Measurements from ENCODE around the gene PDE3B. TPM values are rescaled to one million over a fixed set of nuclear protein-coding genes. Genes with fewer than 3 reads are reported as not detected.

PDE3B gene
- total and polyA plus RNA-seq, 9 donors = 1.2 to 2.9 (median 2.2) TPM

GRCh38 chr11:14906993-14907392 lies 263.4 kb downstream of the PDE3B start:
- H3K9me3 ChIP-seq (replicated peaks; ENCODE audit: control insufficient read depth, low read depth, low read length) = no peaks in the 10 kb centered on the region
- no peak for DNase-seq
- no peak overlapping the region for H3K27ac ChIP-seq (ENCODE audit: low read length)
- no peak overlapping the region for H3K4me3 ChIP-seq (ENCODE audit: low read length)
- H3K4me1 ChIP-seq (ENCODE audit: control insufficient read depth, insufficient read depth, low read length) = peaks cover 9% of the 10 kb centered on the region
- 86% methylated on average over 6 of the region's 6 CpGs for WGBS (ENCODE audit: insufficient coverage)
- no peaks in the 10 kb centered on the region for H3K36me3 ChIP-seq (ENCODE audit: control insufficient read depth, insufficient read depth, low read length)
- H3K27me3 ChIP-seq (ENCODE audit: control insufficient read depth, insufficient read depth, low read length) = peaks cover 26% of the 10 kb centered on the region

GRCh38 chr11:14907411-14908213 lies 264.0 kb downstream of the PDE3B start:
- H3K9me3 ChIP-seq (replicated peaks; ENCODE audit: control insufficient read depth, low read depth, low read length) = no peaks in the 10 kb centered on the region
- peaks cover 26% of the 10 kb centered on the region for H3K27me3 ChIP-seq (ENCODE audit: control insufficient read depth, insufficient read depth, low read length)
- no peak overlapping the region for H3K27ac ChIP-seq (ENCODE audit: low read length)
- peak; percentile 44 for DNase-seq
- WGBS (ENCODE audit: insufficient coverage) = 50% methylated on average over 8 of the region's 13 CpGs
- H3K4me1 ChIP-seq (ENCODE audit: control insufficient read depth, insufficient read depth, low read length) = peaks cover 9% of the 10 kb centered on the region
- H3K4me3 ChIP-seq (ENCODE audit: low read length) = no peak overlapping the region
- no peaks in the 10 kb centered on the region for H3K36me3 ChIP-seq (ENCODE audit: control insufficient read depth, insufficient read depth, low read length)

- Histone ChIP-seq H3K27ac (ENCODE audit: low read length) (no peak overlapping the region), H3K4me1 (ENCODE audit: control insufficient read depth, insufficient read depth, low read length) (peaks cover 9% of the 10 kb centered on the region), H3K27me3 (ENCODE audit: control insufficient read depth, insufficient read depth, low read length) (peaks cover 26% of the 10 kb centered on the region), H3K9me3 (replicated peaks; ENCODE audit: control insufficient read depth, low read depth, low read length) (no peaks in the 10 kb centered on the region), H3K4me3 (ENCODE audit: low read length) (no peak overlapping the region), H3K36me3 (ENCODE audit: control insufficient read depth, insufficient read depth, low read length) (no peaks in the 10 kb centered on the region)
- peak; percentile 61 for DNase-seq
- WGBS (ENCODE audit: insufficient coverage) = 70% methylated on average over 2 of the region's 6 CpGs
These were observed 264.7 kb downstream of the PDE3B start for GRCh38 chr11:14908214-14908880.

GRCh38 chr11:14914536-14914935 lies 270.9 kb downstream of the PDE3B start:
- H3K4me3 ChIP-seq (ENCODE audit: low read length) = no peak overlapping the region
- 92% methylated on average over 2 of the region's 3 CpGs for WGBS (ENCODE audit: insufficient coverage)
- H3K27me3 ChIP-seq (ENCODE audit: control insufficient read depth, insufficient read depth, low read length) = no peaks in the 10 kb centered on the region
- no peaks in the 10 kb centered on the region for H3K4me1 ChIP-seq (ENCODE audit: control insufficient read depth, insufficient read depth, low read length)
- no peak overlapping the region for H3K27ac ChIP-seq (ENCODE audit: low read length)
- H3K36me3 ChIP-seq (ENCODE audit: control insufficient read depth, insufficient read depth, low read length) = no peaks in the 10 kb centered on the region
- H3K9me3 ChIP-seq (replicated peaks; ENCODE audit: control insufficient read depth, low read depth, low read length) = no peaks in the 10 kb centered on the region
- DNase-seq = no peak

- Histone ChIP-seq H3K9me3 (replicated peaks; ENCODE audit: control insufficient read depth, low read depth, low read length) (no peaks in the 10 kb centered on the region), H3K36me3 (ENCODE audit: control insufficient read depth, insufficient read depth, low read length) (no peaks in the 10 kb centered on the region), H3K4me3 (ENCODE audit: low read length) (no peak overlapping the region), H3K27ac (ENCODE audit: low read length) (no peak overlapping the region), H3K4me1 (ENCODE audit: control insufficient read depth, insufficient read depth, low read length) (no peaks in the 10 kb centered on the region), H3K27me3 (ENCODE audit: control insufficient read depth, insufficient read depth, low read length) (no peaks in the 10 kb centered on the region)
- DNase-seq = no peak
- WGBS (ENCODE audit: insufficient coverage) = no CpG with 5 or more reads among the region's 1 CpG
These were observed 272.8 kb downstream of the PDE3B start for GRCh38 chr11:14916403-14916802.

Other genes with a start within 250 kb of the PDE3B start
- gene COPB1, start 144.0 kb upstream of the PDE3B start, total RNA-seq = 128 TPM
- 100 to 1,000 TPM in 3 of 8 donors, 10 to 100 TPM in 5; 77.5 to 120 (median 93.2) TPM for gene COPB1, start 144.0 kb upstream of the PDE3B start, polyA plus RNA-seq (ENCODE audit: insufficient read depth in 1 of 8, insufficient read length in 8 of 8, low replicate concordance in 1 of 8)
- 143 TPM for gene PSMA1, start 123.4 kb upstream of the PDE3B start, total RNA-seq
- 100 to 1,000 TPM in 7 of 8 donors, 10 to 100 TPM in 1; 98.6 to 127 (median 119) TPM for gene PSMA1, start 123.4 kb upstream of the PDE3B start, polyA plus RNA-seq (ENCODE audit: insufficient read depth in 1 of 8, insufficient read length in 8 of 8, low replicate concordance in 1 of 8)
- gene CYP2R1, start 248.4 kb downstream of the PDE3B start, total RNA-seq = 17.3 TPM
- 10 to 100 TPM; 10.1 to 16.7 (median 13.3) TPM for gene CYP2R1, start 248.4 kb downstream of the PDE3B start, polyA plus RNA-seq (ENCODE audit: insufficient read depth in 1 of 8, insufficient read length in 8 of 8, low replicate concordance in 1 of 8)